B cell (primary cell): ENCODE results near the gene SEPHS2. TPM values are rescaled to one million over a fixed set of nuclear protein-coding genes. Genes with fewer than 3 reads are reported as not detected.

ENCODE experiments used
- ATAC-seq: fragments of 200-7000 bp; cut with Tn5 transposase; one replicate; pipeline ENCODE4 v1.10.0; 2021; ENCODE audit warnings: low read depth, mild to moderate bottlenecking, moderate number of reproducible peaks, moderate library complexity
- CTCF ChIA-PET: fragments of 350-600 bp; sonication (Branson Sonifier 250); formaldehyde crosslinking; loops from one replicate; lab custom pipeline; 2021; ENCODE audit warnings: antibody characterized with exemption, inconsistent platforms; lab: Charles Lee
- POLR2A ChIA-PET: fragments of 350-600 bp; sonication (Branson Sonifier 250); formaldehyde crosslinking; loops from one replicate; lab custom pipeline; 2021; ENCODE audit warnings: antibody characterized with exemption; lab: Charles Lee
- DNase-seq: peaks from one replicate; pipeline ENCODE4 v3.0.0; 2013
- H2AFZ ChIP-seq: 2 replicates; pipeline ENCODE4 v1.6.1; 2012; ENCODE audit warnings: mild to moderate bottlenecking, low read depth, low read length; ENCODE audit not compliant: insufficient read depth, poor library complexity, severe bottlenecking
- H3K27ac ChIP-seq, 2 donors: 1 replicate in 1 of 2; 2 replicates in 1 of 2; pipeline ENCODE4 v1.5.1; 2012 to 2013; ENCODE audit warnings: low read length in 2 of 2, mild to moderate bottlenecking in 2 of 2, moderate library complexity in 1 of 2
- H3K27me3 ChIP-seq, 4 experiments: fragments of 200-600 bp in 1 of 4; sonication (generic) in 1 of 4; replicated peaks in 1 of 4; 1 replicate in 2 of 4; 2 replicates in 2 of 4; pipeline versions ENCODE4 v1.6.1 to v1.7.0; 2013 to 2016; ENCODE audit warnings: low read length in 3 of 4, mild to moderate bottlenecking in 2 of 4, mixed read lengths in 1 of 4, moderate library complexity in 1 of 4; ENCODE audit not compliant: insufficient read depth in 4 of 4, control insufficient read depth in 3 of 4; ENCODE audit errors: control extremely low read depth in 1 of 4
- H3K36me3 ChIP-seq, 2 experiments: replicated peaks in 1 of 2; 1 replicate in 1 of 2; 2 replicates in 1 of 2; pipeline versions ENCODE4 v1.6.1 to v1.7.1; 2013; ENCODE audit warnings: low read length in 1 of 2; ENCODE audit not compliant: insufficient read depth in 2 of 2, control insufficient read depth in 1 of 2; ENCODE audit errors: control extremely low read depth in 1 of 2, extremely low read depth in 1 of 2
- H3K4me1 ChIP-seq, 2 donors: fragments of 200-600 bp in 1 of 2; sonication (generic) in 1 of 2; 1 replicate in 1 of 2; 2 replicates in 1 of 2; pipeline versions ENCODE4 v1.5.1 to v1.6.1; 2013 to 2017; ENCODE audit warnings: low read length in 2 of 2; ENCODE audit not compliant: control insufficient read depth in 2 of 2, insufficient read depth in 2 of 2
- H3K4me2 ChIP-seq: replicated peaks from 2 replicates; pipeline ENCODE3; 2012; ENCODE audit warnings: mild to moderate bottlenecking, low read depth, low read length; ENCODE audit not compliant: poor library complexity, severe bottlenecking
- H3K4me3 ChIP-seq, 5 experiments: fragments of 200-600 bp in 1 of 5; sonication (generic) in 1 of 5; 1 replicate in 3 of 5; 2 replicates in 2 of 5; pipeline versions ENCODE4 v1.5.1 to v1.7.0; 2011 to 2016; ENCODE audit warnings: low read length in 4 of 5, mild to moderate bottlenecking in 4 of 5, low read depth in 2 of 5, control low read depth in 1 of 5, moderate library complexity in 1 of 5; ENCODE audit not compliant: insufficient read depth in 1 of 5; ENCODE audit errors: control extremely low read depth in 1 of 5, extremely low read depth in 1 of 5
- H3K79me2 ChIP-seq: fragments of 200-600 bp; sonication (generic); one replicate; pipeline ENCODE4 v1.6.0; 2016; ENCODE audit warnings: low read length; ENCODE audit not compliant: control insufficient read depth, insufficient read depth
- H3K9ac ChIP-seq: fragments of 200-600 bp; sonication (generic); 2 replicates; pipeline ENCODE4 v1.6.1; 2017; ENCODE audit warnings: mild to moderate bottlenecking, low read length, moderate library complexity
- H3K9me3 ChIP-seq, 3 donors: one replicate each; pipeline versions ENCODE4 v1.6.1 to v1.7.1; 2013; ENCODE audit warnings: low read length in 2 of 3; ENCODE audit not compliant: control insufficient read depth in 2 of 3, insufficient read depth in 1 of 3; ENCODE audit errors: control extremely low read depth in 1 of 3
- H4K20me1 ChIP-seq: 2 replicates; pipeline ENCODE4 v1.6.0; 2012; ENCODE audit warnings: mild to moderate bottlenecking, low read length; ENCODE audit not compliant: insufficient read depth, control insufficient read depth, poor library complexity, severe bottlenecking
- H3K27ac Mint-ChIP-seq: one replicate; pipeline ENCODE4 v1.8.0; 2021; ENCODE audit warnings: mixed read lengths
- H3K27me3 Mint-ChIP-seq: one replicate; pipeline ENCODE4 v1.8.0; 2021; ENCODE audit warnings: mixed read lengths
- H3K4me1 Mint-ChIP-seq: one replicate; pipeline ENCODE4 v1.8.0; 2021; ENCODE audit warnings: mixed read lengths
- H3K4me3 Mint-ChIP-seq: one replicate; pipeline ENCODE4 v1.8.0; 2021; ENCODE audit warnings: mixed read lengths
- H3K9me3 Mint-ChIP-seq: one replicate; pipeline ENCODE4 v1.8.0; 2022; ENCODE audit warnings: mixed read lengths; ENCODE audit not compliant: insufficient read depth
- EZH2 ChIP-seq: IDR thresholded peaks from 2 replicates; pipeline ENCODE4 v1.6.1; 2012; ENCODE audit warnings: borderline replicate concordance, low read depth, mild to moderate bottlenecking, moderate library complexity, low read length; ENCODE audit not compliant: insufficient read depth, poor library complexity, severe bottlenecking
- WGBS: methylation state at CpG from one replicate; pipeline ENCODE4 v1.1.5; 2013; ENCODE audit warnings: missing lambda C conversion rate; ENCODE audit not compliant: insufficient coverage; 5-methylcytosine and 5-hydroxymethylcytosine counted together
- intact Hi-C: fragments of 100-400 bp; cut with micrococcal nuclease; formaldehyde crosslinking; loops from one replicate; pipeline ENCODE4 v1.10.0; 2022
- polyA plus RNA-seq: library from polyadenylated mRNA; depleted of rRNA; stranded (reverse); fragments of >200 nt; gene quantifications from 2 replicates; pipeline ENCODE4 v1.2.3, GENCODE V29; 2012
- total RNA-seq, 2 donors: library from RNA; stranded (reverse); fragments of 120-200 nt in 1 of 2; gene quantifications; 1 replicate in 1 of 2; 2 replicates in 1 of 2; pipeline versions ENCODE4 v1.2.3 to v1.2.4, GENCODE V29; 2013 to 2022
- TF ChIP-seq, protein P1 (sequence below): fragments of 200-600 bp; IDR thresholded peaks from one replicate; pipeline ENCODE4 v1.8.0; 2022; ENCODE audit warnings: antibody characterized with exemption, mild to moderate bottlenecking

The SEPHS2 gene
- total and polyA plus RNA-seq, 2 donors (not counting 1 experiment from before 2014, with no cell fraction given): 13.8 to 63.2 TPM

DNA sequence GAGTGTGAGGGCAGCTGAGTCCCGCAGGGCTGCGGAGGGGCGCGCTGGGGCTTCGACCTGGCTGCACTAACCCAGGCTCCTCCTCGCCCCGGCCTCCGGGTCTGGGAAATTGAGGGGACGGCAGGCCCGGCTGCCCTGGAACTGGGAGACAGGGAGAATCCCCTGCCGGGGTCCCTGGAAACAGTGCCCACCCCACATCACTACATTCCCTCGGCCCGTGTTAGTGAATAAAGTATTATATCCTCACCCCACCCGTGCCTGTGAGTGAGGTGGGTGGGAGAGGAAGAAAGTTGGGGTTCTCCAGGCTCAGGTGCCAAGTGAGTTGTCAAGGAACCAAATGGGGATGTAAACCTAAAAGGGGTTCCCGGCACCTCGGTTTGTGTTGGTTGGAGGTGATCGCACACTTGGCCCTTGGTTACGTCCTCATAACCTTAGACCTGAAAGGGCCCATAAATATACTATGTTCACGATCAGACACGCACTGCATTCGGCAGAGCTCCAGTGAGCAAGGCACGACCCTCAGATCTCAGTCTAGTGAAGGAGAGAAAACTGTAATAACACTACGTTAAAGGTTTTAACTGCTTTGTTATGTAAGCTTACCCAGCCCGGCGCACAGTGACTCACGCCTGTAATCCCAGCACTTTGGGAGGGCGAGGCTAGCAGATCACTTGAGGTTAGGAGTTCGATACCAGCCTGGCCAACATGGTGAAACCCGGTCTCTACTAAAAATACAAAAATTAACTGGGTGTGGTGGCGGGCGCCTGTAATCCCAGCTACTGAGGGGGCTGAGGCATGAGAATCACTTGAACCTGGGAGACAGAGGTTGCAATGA is 27.1 kb downstream of the SEPHS2 start:
- CTCF ChIA-PET: interaction anchor here (0.8 to 5.3 kb wide), 17 partner anchors 10 to 327 kb away, joined by 3 to 43 read pairs (median 4); partner anchors contain the start of genes DCTPP1, SEPTIN1, TBC1D10B and TBX6
- H3K27me3 ChIP-seq: no peaks in the 10 kb centered on the region
- 78% methylated on average over 15 of the region's 31 CpGs for WGBS
- H3K9me3 ChIP-seq: no peaks in the 10 kb centered on the region
- peak overlapping the region; percentile 84 for H2AFZ ChIP-seq
- peak overlapping the region; percentile 72 for H3K27ac Mint-ChIP-seq
- peaks cover 5 to 12% of the 10 kb centered on the region in 2 donors for H3K4me1 ChIP-seq
- H3K36me3 ChIP-seq: peaks cover 2 to 18% of the 10 kb centered on the region in 2 experiments
- H3K79me2 ChIP-seq: peaks cover 13% of the 10 kb centered on the region
- no peaks in the 10 kb centered on the region for H3K9me3 Mint-ChIP-seq
- peak overlapping the region; percentile 77 for H3K4me3 Mint-ChIP-seq
- POLR2A ChIA-PET: interaction anchor here (0.5 to 1.9 kb wide), 21 partner anchors 9 to 1479 kb away, joined by 3 to 18 read pairs (median 4); partner anchors contain the start of genes CORO1A, DCTPP1, PRR14 and SEPHS2
- peak overlapping the region; percentile 82 for H3K4me2 ChIP-seq
- intact Hi-C loops: loop anchor here (1.0 to 5.0 kb wide), 4 partner anchors 11 to 279 kb away; partner anchors contain the start of genes SEPHS2, SRCAP and ZNF768
- no peak for ATAC-seq
- H3K4me3 ChIP-seq: peak overlapping the region in 4 of 5 experiments; percentile 44 to 75 (median 68)
- no peak for TF ChIP-seq EZH2
- TF ChIP-seq, protein P1, sequence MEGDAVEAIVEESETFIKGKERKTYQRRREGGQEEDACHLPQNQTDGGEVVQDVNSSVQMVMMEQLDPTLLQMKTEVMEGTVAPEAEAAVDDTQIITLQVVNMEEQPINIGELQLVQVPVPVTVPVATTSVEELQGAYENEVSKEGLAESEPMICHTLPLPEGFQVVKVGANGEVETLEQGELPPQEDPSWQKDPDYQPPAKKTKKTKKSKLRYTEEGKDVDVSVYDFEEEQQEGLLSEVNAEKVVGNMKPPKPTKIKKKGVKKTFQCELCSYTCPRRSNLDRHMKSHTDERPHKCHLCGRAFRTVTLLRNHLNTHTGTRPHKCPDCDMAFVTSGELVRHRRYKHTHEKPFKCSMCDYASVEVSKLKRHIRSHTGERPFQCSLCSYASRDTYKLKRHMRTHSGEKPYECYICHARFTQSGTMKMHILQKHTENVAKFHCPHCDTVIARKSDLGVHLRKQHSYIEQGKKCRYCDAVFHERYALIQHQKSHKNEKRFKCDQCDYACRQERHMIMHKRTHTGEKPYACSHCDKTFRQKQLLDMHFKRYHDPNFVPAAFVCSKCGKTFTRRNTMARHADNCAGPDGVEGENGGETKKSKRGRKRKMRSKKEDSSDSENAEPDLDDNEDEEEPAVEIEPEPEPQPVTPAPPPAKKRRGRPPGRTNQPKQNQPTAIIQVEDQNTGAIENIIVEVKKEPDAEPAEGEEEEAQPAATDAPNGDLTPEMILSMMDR: peak; percentile 4
- no peaks in the 10 kb centered on the region for H3K27me3 Mint-ChIP-seq
- H4K20me1 ChIP-seq: no peaks in the 10 kb centered on the region
- peaks cover 7% of the 10 kb centered on the region for H3K4me1 Mint-ChIP-seq
- no peak for DNase-seq
- peak overlapping the region; percentile 47 to 73 for H3K27ac ChIP-seq
- H3K9ac ChIP-seq: peak overlapping the region; percentile 70
